HG03378 (cell line): ENCODE results near the gene FHIT.

Experiments used
- ATAC-seq: cut with Tn5 transposase; IDR thresholded peaks from one replicate; pipeline ENCODE4 v1.9.1; 2021; ENCODE audit warnings: mild to moderate bottlenecking, moderate library complexity; ENCODE audit not compliant: unreplicated experiment

Gene FHIT

DNA sequence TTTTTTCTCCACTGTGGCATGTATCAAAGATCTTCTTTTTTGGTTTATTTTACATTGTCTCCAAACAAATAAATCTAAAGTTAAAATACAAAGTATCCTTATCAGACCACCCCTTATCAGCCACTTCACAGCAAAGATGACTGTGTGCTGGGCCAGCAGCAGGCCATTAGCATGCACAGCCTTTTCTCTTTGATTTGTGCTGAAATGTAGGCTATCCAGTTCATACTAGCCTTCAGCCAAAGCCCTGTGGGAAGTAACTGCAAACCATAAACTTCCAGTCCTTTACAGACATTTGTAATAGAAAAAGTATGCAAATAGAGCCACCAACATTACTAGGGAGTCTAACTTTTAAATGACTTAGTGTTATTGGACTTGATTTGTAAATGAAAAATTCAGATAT, 816.3 kb downstream of the FHIT start:
- no peak for ATAC-seq

DNA sequence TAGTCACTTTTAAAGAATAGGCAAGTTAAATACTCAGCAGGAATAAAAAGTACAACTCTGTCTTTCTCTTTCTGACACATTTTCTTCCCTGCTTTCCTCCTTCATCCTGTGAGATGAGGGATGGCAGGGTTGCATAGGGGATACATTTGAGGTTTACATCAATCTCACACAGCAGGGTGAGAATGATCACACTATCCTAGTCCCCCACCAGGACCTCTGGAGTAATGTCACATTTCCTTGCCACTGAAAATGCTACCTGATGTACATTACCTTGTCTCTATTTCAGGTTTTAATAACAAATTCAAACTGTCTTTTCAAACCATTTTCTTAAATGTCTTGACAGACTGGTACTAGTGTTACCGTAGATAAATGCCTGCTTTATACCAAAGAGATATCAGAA, 816.9 kb downstream of the FHIT start:
- no peak for ATAC-seq

DNA sequence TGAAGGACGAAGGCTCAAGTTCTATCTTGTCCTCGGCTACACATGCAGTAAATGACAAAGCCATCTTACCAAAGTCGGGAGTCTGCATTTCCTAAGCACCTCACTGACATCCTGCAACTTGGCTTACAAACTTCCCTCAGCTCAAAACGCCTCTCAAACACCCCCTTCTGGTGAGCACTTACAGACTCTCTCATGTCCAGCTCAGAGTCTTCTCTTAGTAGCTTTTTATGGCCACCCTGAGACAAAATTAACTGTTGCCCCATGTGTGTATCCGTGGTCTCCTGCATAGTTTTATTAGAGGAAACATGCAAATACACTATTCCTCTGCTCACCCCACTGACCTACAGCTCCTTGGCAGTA, 819.7 kb downstream of the FHIT start:
- ATAC-seq: no peak

DNA sequence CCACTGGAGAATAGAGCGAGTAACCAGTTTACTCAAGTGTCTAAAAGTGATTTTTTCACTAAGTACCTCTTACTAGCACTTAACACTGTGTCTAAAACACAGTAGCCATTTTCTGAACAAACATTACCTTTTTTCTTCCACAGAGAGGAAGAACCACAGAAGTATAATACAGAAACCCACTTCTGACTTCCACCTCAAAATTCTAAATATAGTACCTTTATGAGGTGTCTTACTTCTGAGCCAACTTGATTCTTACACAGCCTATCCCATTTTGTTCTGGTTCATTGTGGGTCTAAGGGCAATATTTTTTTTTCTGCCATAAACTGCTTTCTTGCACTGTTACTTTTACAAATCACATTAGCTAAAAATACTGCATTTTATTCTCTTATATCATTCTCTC, 821.0 kb downstream of the FHIT start:
- no peak for ATAC-seq

DNA sequence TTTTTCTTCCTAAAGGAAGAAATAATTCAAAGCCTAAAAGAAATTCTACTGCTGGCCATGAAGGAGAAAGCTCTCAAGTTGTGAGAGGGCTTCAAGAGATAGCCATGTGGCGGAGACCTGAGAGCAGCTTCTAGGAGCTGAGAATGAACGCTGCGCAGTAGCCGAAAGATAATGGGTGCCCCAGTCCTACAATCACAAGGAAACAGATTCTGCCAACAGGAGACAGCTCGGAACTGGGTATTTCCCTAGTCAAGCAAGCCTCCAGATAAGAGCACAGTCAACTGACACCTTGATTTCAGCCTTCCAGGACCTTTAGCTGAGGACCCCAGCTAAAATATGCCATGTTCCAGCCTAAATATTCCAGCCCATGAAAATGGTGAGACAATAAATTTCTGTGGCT, 824.1 kb downstream of the FHIT start:
- ATAC-seq: no peak

DNA sequence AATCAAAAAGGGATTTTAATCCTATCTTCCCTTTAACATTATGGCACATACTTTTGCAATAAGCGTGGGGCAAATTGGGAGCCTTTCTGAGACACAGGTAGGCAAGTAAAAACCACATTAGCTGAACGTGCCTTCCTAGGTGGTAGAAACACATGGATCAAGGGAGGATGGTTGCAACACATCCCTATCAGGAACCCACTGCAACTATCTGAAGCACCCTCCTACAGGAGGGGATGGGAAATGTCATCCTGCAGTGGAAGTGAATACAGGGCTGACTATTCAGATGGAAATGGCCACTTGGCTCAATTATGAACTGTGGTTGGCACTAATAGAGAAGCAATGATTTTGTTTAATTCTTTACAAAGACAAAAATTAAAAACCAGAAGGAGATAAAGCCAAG, 826.3 kb downstream of the FHIT start:
- no peak for ATAC-seq

DNA sequence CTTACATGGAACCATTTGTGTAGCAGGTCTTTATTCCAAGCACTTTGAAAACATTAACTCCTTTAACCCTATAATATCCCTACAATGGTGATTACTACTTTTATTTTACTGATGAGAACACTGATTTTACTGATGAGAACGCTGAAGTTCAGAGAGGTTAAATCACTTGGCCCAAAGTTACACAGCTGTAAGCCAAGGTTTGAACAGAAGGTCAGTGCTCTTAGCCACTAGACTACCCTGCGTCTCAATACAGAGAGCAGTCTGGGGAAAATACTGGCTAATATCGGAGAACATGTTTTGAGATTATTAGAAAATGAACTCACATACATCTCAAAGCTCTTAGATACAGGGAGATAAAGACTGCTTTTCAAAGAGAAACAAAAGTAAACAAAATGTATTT, 827.2 kb downstream of the FHIT start:
- ATAC-seq: no peak

DNA sequence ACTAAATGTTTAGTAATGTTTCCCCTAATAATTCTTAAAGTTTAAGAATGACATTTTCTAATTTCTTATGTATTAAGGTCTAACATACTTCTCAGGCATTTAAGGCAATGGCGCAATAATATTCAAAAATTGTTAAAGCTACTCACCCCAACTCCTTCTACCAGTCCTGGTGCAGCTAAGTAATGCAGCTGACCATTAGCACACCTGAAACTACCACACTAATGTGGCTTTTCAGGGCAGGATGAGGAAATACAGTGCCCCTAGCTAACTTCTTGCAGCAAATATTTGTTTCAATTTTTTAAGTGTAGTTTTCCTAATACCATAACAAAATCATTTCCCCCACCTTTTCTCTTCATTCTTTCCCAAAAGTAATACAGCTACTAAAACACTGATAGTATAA, 827.7 kb downstream of the FHIT start:
- no peak for ATAC-seq

DNA sequence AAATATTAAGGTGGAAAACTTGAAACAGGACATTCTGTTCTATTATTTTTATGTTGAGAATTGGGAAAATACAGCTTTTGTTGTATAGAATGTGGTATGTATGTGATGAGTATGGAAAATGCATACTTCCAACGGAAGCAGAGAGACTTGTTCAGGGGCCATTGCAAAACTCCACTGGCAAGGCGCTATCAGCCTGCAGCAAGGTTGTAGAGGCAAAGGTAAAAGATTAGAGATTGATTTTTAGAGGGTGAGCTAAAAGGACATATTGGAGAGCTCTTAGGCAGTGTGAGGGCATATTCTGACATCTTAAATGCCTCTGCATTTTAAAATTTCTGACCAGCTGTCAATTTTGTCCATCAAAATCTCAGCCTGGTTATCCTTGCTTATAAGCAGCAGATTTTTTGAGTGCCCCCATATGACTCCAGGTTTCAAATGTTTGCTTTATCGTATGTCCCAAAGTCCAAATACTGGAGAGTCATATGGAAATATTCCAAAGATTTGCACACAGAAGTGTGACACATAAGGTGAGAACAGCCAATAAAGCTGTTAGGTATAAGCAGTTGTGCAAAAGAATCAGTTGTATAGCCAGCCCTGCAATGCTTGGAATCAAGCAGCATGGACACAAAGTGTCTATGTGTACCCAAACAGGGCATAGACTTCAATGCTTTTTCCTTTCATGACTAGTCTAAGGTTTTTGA, 829.4 kb downstream of the FHIT start:
- ATAC-seq: no peak

DNA sequence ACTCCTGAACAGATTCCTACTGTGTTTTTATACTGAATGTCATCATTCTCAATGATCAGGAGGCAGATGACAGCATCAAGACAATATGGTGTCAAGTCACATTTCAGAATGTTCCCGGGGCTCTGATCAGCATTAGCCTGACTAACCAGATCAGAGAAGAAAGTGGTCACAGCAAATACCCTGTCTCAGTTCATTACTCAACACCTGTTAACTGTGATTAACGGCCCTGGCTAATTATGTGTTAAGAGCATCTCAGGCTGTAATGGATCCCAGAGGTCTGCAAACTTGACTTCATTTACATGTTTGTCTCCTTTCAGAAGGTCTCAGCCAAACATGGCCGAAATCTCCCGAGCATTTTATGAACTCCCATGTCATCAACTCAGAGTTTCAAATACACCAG, 833.7 kb downstream of the FHIT start:
- ATAC-seq: no peak

DNA sequence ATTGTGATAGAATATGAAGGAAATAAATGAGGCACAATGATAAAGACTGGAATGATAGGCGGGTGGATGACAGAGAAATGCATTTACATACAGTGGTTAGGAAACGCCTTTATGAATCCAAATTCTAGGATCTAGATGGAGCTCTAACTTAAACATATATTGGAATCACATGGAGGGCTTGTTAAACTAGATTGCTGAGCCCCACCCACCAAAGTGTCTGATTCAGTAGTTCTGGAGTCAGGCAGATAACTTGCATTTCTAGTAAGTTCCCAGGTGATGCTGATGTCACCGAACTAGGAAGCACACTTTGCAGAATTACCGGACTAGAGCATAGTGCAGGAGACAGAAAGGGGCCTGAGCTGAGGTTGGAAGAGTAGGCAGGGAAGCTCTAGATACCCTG, 837.2 kb downstream of the FHIT start:
- no peak for ATAC-seq

DNA sequence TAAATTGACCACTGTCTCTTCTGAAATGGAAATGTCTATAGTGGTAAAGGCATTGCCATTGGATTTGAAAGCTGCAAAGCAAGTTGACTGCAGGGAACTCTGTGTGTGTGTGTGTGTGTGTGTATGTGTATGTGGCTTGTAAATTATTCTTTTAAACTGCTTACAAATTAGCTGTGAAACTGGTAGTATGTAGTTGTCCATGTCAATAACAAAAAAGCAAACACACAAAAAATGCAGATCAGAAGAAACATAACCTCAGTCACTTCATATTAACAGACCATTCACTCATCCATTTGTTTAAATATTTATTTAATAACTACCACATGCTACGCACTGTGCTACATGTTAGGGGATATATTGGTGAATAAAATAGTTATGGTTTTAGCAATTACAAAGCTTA, 837.7 kb downstream of the FHIT start:
- ATAC-seq: no peak

DNA sequence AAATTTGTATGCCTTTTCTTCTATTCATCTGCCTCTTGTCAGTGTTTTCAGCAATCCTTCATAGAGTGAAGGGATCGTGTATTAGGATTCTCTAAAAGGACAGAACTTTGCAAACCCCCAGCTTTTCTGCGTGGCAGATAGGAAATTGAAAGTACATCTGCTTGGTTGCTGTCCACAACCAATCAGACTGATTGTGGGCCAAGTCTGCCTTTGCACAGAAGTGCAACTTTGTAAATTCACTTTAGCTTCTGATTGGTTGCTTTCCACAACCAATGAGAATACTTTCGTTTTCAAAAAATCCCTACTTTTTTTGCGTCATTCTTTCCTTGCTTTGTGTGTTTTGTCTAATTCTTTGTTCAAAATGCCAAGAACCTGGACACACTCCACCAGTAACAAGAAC, 847.4 kb downstream of the FHIT start:
- ATAC-seq: no peak

DNA sequence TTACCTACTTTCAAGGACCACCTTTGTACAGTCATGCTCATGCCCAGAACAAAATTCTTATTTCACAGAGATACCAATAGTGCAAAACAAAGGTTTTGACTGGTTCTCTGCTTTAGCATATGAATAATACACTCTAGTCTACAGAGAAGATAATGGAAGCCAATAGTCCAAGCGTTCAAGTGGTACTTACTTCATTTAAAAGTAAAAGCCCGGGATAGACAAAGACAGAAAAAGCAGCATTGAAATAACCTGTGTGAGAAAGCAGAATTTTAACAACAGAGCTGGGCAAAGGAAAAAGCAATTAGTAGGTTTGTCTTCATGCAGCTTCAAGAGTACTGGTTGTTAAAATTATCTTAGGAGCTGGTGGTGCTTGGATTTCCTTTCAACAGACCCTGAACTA, 848.3 kb downstream of the FHIT start:
- no peak for ATAC-seq

DNA sequence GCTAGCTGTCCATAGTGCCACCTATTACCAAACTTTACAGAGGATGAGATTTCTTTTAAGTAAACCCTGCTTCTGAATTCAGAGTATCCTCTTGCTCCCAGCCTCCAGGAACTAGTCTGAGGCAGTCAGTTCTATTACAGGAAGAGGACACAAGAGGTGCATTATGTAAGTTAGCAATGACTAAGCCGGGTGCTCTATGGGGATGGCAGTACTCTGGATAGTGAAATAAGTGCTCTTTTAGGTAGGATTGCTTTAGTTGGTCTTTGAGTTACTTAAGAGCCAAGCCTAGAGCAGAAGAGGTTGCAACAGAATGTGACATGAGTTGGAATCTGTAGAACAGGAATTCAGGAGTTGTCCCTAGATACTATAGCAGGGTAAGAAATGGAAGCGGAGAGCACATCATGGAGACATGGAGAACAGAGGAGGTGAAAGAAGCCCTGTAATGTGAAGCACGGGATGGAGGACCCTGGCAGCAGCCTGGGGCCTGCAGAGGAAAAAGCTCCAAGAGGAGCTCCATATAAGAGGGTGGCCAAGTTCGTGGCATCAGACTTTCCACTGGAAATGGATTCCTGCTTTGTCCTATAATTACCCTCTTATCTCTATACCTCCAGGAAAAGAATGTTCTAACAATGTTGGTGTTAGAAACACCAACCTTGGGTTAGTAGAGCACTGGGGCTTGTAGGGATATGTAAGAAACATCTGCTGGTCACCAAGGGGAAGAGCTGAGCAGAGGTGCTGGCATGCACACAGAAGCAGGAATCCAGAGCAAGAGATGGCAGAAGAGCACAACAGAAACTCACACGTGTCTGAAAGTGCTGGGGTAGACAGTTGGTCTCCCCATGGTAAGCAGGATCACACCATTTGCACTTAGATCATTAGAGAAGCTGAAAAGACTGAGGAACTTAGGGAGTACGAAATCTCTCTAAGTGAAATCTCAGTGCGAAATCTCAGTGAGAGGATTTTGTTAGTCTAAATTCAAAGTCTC, 851.1 kb downstream of the FHIT start:
- no peak for ATAC-seq

DNA sequence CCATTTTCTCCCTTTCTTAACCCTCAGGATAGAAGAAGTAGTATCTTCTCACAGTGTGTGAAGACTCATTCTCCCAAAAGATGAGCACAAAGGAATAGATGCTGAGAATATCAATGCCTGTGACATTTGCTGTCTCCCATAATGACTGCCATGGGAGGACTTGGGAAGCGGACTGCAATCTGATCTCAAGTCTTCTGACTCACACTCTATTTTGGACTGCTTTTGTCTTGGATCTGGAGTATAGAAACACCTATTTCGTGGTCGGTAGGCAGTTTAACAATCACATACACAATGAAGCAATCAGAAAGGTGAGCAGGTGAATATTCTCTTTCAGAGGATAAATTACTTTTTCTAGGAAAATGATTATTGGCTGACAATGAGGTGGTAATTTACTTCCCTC, 852.0 kb downstream of the FHIT start:
- ATAC-seq: no peak

DNA sequence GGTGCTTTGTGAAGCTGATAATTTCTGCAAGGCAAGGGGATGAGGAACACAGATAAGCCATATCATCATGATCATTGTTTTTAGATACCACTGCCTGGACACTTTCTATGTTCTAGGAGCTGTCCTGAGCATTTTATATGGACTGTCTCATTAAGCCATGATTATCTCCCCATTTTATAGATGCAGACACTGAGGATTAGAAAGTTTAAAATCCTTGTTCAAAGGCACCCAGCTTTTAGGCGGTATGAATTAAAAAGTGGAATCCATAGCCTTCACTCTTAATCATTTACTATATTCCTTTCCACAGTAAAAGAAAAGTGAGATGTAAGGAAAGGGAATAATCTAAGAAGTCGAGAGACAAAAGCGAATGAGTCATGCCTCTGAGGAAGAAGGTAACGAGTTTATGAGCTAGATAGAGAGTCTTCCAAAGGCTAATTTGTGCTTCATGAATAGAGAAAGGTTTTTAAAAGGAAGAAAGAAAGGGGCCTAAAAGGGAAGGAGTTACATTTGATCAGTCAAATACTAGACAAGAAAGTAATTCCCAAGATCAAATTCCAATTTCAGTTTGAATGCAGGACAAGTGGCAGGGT, 856.0 kb downstream of the FHIT start:
- no peak for ATAC-seq

DNA sequence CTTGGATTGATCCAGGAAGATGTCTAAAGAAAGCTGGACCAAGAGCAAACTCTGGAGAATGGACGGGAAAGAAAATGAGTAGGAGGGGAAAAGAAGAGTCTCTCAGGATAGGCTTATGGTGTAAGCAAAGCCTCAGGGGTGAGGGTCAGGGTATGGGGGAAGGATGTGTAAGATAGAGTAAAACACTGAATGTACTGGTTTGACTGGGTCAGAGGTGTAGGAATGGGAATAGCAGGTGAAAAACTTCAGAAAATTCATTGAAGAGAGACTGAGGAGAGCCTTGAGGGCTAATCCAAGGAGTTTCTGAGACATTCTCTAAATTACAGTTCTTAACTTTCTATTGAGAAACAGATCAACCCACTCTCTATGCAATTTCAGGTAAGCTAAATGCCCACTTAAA, 857.3 kb downstream of the FHIT start:
- no peak for ATAC-seq

DNA sequence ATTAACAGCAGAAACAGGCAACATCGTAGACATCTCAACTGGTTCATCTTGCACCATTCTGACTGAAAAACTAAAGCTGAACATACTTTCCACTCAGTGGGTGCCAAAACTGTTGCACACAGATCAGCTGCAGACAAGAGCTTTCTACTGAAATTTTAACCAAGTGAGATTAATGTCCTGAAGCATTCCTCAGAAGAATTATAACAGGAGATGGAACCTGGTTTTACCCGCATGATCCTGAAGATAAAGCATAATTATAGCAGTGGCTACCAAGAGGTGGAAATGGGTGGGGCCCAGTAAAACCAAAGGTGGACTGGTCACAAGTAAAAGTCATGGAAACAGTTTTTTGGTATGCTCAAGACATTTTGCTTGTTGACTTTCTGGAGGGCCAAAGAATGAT, 858.8 kb downstream of the FHIT start:
- ATAC-seq: no peak

DNA sequence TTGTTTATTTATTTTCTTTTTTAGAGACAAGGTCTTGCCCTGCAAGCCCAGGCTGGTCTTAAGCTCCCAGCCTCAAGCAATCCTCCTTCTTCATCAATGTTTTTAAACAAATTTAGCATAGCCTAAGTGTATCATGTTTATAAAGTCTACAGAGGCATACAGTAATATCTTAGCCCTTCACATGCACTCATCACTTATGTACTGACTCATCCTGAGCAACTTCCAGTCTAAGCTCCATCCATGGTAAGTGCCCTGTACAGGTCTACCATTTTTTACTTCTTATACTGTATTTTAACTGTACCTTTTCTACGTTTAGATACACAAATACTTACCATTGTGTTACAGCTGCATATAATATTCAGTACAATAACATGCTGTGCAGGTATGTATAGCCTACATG, 860.0 kb downstream of the FHIT start:
- ATAC-seq: no peak

DNA sequence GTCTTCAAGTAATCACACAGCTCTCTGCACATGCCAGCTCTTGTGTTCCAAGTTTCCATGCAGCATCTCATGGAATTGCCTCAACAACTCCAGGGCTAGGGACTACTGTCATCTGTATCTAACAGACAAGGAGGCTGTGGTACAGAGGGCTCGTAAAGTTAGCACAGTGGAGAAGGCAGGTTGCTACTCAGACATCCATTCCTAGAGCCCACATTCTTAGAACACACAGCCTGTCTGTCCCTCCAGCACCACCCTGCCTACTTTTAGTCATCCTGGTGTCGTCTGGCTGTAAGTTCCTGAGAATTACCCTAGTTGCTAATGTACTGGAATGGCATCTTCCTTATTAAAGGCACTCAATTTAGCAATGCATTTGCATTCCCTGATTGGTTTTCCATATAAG, 862.5 kb downstream of the FHIT start:
- no peak for ATAC-seq

DNA sequence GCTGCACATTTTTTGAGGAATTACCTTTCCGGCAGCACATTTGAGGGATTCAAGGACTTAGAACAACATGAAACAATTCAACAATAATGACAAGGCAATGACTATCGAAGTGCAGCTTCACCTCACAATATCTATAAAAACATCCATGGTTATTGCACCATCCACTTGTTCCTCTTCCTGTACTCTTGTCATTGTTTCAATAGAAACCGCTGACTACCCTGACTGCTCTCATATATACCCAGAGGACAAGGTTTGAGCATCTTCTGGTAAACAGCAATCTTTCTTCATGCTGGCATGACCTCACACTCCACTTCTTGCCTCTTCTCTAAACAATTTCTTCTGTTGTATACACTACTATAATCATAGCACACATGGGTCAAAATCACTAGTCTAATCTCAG, 864.9 kb downstream of the FHIT start:
- ATAC-seq: no peak
